H9 (cell line): ENCODE data around the gene USP43. TPM values are rescaled to one million over a fixed set of nuclear protein-coding genes. Genes with fewer than 3 reads are reported as not detected.

Experiments used
- DNase-seq: peaks from one replicate; pipeline ENCODE4 v3.0.0-alpha.2; 2017
- H2AFZ ChIP-seq: one replicate; pipeline ENCODE4 v1.6.1; 2013; ENCODE audit warnings: mild to moderate bottlenecking, low read length, control low read depth, moderate library complexity
- H2AK5ac ChIP-seq: 2 replicates; pipeline ENCODE4 v1.6.1; 2013; ENCODE audit warnings: low read length, control low read depth, mixed read lengths; ENCODE audit not compliant: insufficient read length
- H2BK120ac ChIP-seq: one replicate; pipeline ENCODE4 v1.6.1; 2013; ENCODE audit warnings: low read depth, mild to moderate bottlenecking, low read length, control low read depth, inconsistent platforms; ENCODE audit not compliant: poor library complexity, severe bottlenecking
- H2BK12ac ChIP-seq: 2 replicates; pipeline ENCODE4 v1.6.1; 2013; ENCODE audit warnings: low read length, control low read depth, mixed read lengths, low read depth; ENCODE audit not compliant: insufficient read length
- H2BK15ac ChIP-seq: 2 replicates; pipeline ENCODE4 v1.6.1; 2013; ENCODE audit warnings: low read depth, low read length, control low read depth
- H2BK20ac ChIP-seq: one replicate; pipeline ENCODE4 v1.6.1; 2013; ENCODE audit warnings: low read depth, mild to moderate bottlenecking, low read length, control low read depth, inconsistent platforms; ENCODE audit not compliant: poor library complexity, severe bottlenecking
- H2BK5ac ChIP-seq: 2 replicates; pipeline ENCODE4 v1.6.1; 2013; ENCODE audit warnings: low read length, control low read depth, mixed read lengths; ENCODE audit not compliant: insufficient read length
- H3K14ac ChIP-seq: 2 replicates; pipeline ENCODE4 v1.6.1; 2013; ENCODE audit warnings: low read length, control low read depth; ENCODE audit not compliant: insufficient read depth
- H3K18ac ChIP-seq: 2 replicates; pipeline ENCODE4 v1.6.1; 2013; ENCODE audit warnings: low read depth, mild to moderate bottlenecking, mixed read lengths, low read length, control low read depth; ENCODE audit not compliant: insufficient read length
- H3K23ac ChIP-seq: 2 replicates; pipeline ENCODE4 v1.6.1; 2013; ENCODE audit warnings: low read length, control low read depth, mixed read lengths, low read depth; ENCODE audit not compliant: insufficient read length
- H3K23me2 ChIP-seq: 2 replicates; pipeline ENCODE4 v1.6.1; 2013; ENCODE audit warnings: low read depth, mild to moderate bottlenecking, mixed read lengths, low read length, control low read depth; ENCODE audit not compliant: insufficient read length, poor library complexity, severe bottlenecking
- H3K27ac ChIP-seq: 2 replicates; pipeline ENCODE4 v1.5.1; 2013; ENCODE audit warnings: low read length, control low read depth, mixed read lengths, low read depth; ENCODE audit not compliant: insufficient read length
- H3K27me3 ChIP-seq: 2 replicates; pipeline ENCODE4 v1.6.1; 2013; ENCODE audit warnings: low read length, control low read depth, inconsistent platforms; ENCODE audit not compliant: insufficient read depth
- H3K4ac ChIP-seq: 2 replicates; pipeline ENCODE4 v1.6.1; 2013; ENCODE audit warnings: low read depth, mild to moderate bottlenecking, control low read depth, inconsistent platforms, low read length, moderate library complexity
- H3K4me1 ChIP-seq: 2 replicates; pipeline ENCODE4 v1.6.1; 2013; ENCODE audit warnings: low read length, control low read depth, inconsistent platforms; ENCODE audit not compliant: insufficient read depth
- H3K4me2 ChIP-seq: 2 replicates; pipeline ENCODE4 v1.6.1; 2013; ENCODE audit warnings: low read length, control low read depth, mixed read lengths; ENCODE audit not compliant: insufficient read length, insufficient read depth
- H3K56ac ChIP-seq: 2 replicates; pipeline ENCODE4 v1.6.1; 2013; ENCODE audit warnings: low read depth, mild to moderate bottlenecking, mixed read lengths, low read length, control low read depth; ENCODE audit not compliant: insufficient read length
- H3K79me1 ChIP-seq: 2 replicates; pipeline ENCODE4 v1.6.1; 2013; ENCODE audit warnings: low read depth, mild to moderate bottlenecking, moderate library complexity, low read length, control low read depth, inconsistent platforms; ENCODE audit not compliant: insufficient read depth, poor library complexity, severe bottlenecking
- H3K79me2 ChIP-seq: 2 replicates; pipeline ENCODE4 v1.6.1; 2013; ENCODE audit warnings: low read length, control low read depth, inconsistent platforms; ENCODE audit not compliant: insufficient read depth
- H3K9ac ChIP-seq: 2 replicates; pipeline ENCODE4 v1.6.1; 2013; ENCODE audit warnings: low read length, control low read depth, mixed read lengths; ENCODE audit not compliant: insufficient read length; ENCODE audit errors: extremely low read depth
- H3K9me3 ChIP-seq: one replicate; pipeline ENCODE4 v1.6.1; 2013; ENCODE audit warnings: low read depth, low read length, inconsistent platforms; ENCODE audit not compliant: control insufficient read depth
- H3T11ph ChIP-seq: one replicate; pipeline ENCODE4 v1.6.1; 2013; ENCODE audit warnings: mild to moderate bottlenecking, low read length, control low read depth, inconsistent platforms
- H4K20me1 ChIP-seq: one replicate; pipeline ENCODE4 v1.6.1; 2013; ENCODE audit not compliant: control insufficient read depth, insufficient read length, insufficient read depth
- H4K5ac ChIP-seq: 2 replicates; pipeline ENCODE4 v1.6.1; 2013; ENCODE audit warnings: low read depth, mild to moderate bottlenecking, mixed read lengths, low read length, control low read depth; ENCODE audit not compliant: insufficient read length
- H4K8ac ChIP-seq: replicated peaks from 2 replicates; pipeline ENCODE4 v1.6.1; 2013; ENCODE audit warnings: low read length, control low read depth, mixed read lengths, low read depth; ENCODE audit not compliant: insufficient read length
- H4K91ac ChIP-seq: 2 replicates; pipeline ENCODE4 v1.6.1; 2013; ENCODE audit warnings: low read depth, mild to moderate bottlenecking, moderate library complexity, mixed read lengths, low read length, control low read depth; ENCODE audit not compliant: insufficient read length
- H3K27ac Mint-ChIP-seq, 3 experiments: 2 replicates in 2 of 3; 3 replicates in 1 of 3; pipeline ENCODE4 v1.8.0; 2020 to 2021; ENCODE audit warnings: mixed read lengths in 3 of 3, mild to moderate bottlenecking in 1 of 3, moderate library complexity in 1 of 3
- H3K27me3 Mint-ChIP-seq: 2 replicates; pipeline ENCODE4 v1.8.0; 2021; ENCODE audit warnings: low read depth, mild to moderate bottlenecking, moderate library complexity, mixed read lengths
- H3K36me3 Mint-ChIP-seq, 3 experiments: 2 replicates in 2 of 3; 3 replicates in 1 of 3; pipeline ENCODE4 v1.8.0; 2020 to 2021; ENCODE audit warnings: low read depth in 3 of 3, mixed read lengths in 3 of 3; ENCODE audit not compliant: insufficient read depth in 1 of 3
- H3K4me1 Mint-ChIP-seq, 2 experiments: 2 replicates each; pipeline ENCODE4 v1.8.0; 2020; ENCODE audit warnings: mixed read lengths in 2 of 2
- H3K4me3 Mint-ChIP-seq, 2 experiments: 2 replicates in 1 of 2; 3 replicates in 1 of 2; pipeline ENCODE4 v1.8.0; 2020 to 2021; ENCODE audit warnings: mild to moderate bottlenecking in 2 of 2, mixed read lengths in 2 of 2, moderate library complexity in 1 of 2
- H3K9me3 Mint-ChIP-seq, 2 experiments: 2 replicates in 1 of 2; 3 replicates in 1 of 2; pipeline ENCODE4 v1.8.0; 2020; ENCODE audit warnings: mild to moderate bottlenecking in 2 of 2, mixed read lengths in 2 of 2, moderate library complexity in 1 of 2
- WGBS: extraction: QIAGEN DNeasy Blood & Tissue Kit; methylation state at CpG from one replicate; pipeline ENCODE4 v1.1.7; 2013; ENCODE audit warnings: missing lambda C conversion rate, low lambda C conversion rate, mixed read lengths; ENCODE audit not compliant: insufficient read length; ENCODE audit errors: extremely low coverage; 5-methylcytosine and 5-hydroxymethylcytosine counted together
- total RNA-seq: library from RNA; stranded (reverse); gene quantifications from 2 replicates; pipeline ENCODE4 v1.2.1, GENCODE V29; 2021
- TF ChIP-seq, protein P1 (sequence below): fragments of 200-600 bp; sonication (generic); conservative IDR thresholded peaks from 3 replicates; pipeline ENCODE4 v1.8.0; 2021; ENCODE audit warnings: antibody characterized with exemption, mild to moderate bottlenecking

USP43 gene
- total RNA-seq, 1 experiment from 2014 or later = 5.2 TPM

DNA sequence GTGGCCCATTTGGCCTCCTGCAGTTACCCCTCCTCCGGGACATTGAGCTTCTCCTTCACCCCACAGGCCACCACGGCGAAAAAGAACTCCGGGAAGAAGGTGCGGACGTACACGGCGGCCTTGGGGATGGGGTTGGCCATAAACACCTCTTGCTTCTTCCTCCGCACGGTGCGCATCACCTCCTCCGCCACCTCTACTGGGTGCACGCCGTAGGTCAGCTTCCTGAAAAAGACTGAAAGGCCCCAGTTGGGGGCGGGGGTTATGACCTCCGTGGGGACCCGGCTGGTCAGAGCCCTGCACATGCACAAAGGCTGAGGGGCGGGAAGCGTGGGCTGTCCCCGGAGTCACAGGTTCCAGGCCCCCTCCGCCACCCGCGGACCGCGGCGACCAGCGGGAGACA is 126.1 kb downstream of the USP43 start:
- no peak for DNase-seq
- Mint-ChIP-seq H3K9me3 (peaks cover 5 to 7% of the 10 kb centered on the region in 2 experiments; a peak in 4 of 5 replicates), H3K27ac (no peak overlapping the region), H3K4me1 (peaks cover 0 to 4% of the 10 kb centered on the region in 2 experiments; a peak in 1 of 4 replicates), H3K36me3 (no peaks in the 10 kb centered on the region), H3K27me3 (no peaks in the 10 kb centered on the region; the same call in 1 of the 2 replicates), H3K4me3 (no peak overlapping the region)
- Histone ChIP-seq H4K91ac (no peak overlapping the region), H4K5ac (no peak overlapping the region), H3K9me3 (no peaks in the 10 kb centered on the region), H2BK120ac (no peak overlapping the region), H3K56ac (no peak overlapping the region), H2BK15ac (no peak overlapping the region), H2BK5ac (no peak overlapping the region), H3K14ac (no peak overlapping the region), H4K20me1 (no peaks in the 10 kb centered on the region), H2AFZ (no peak overlapping the region), H3K4me2 (no peak overlapping the region), H3K23ac (no peak overlapping the region), H3K79me2 (no peaks in the 10 kb centered on the region), H2BK20ac (no peak overlapping the region), H3T11ph (no peak overlapping the region), H3K27me3 (no peaks in the 10 kb centered on the region), H4K8ac (no peak overlapping the region), H3K4me1 (no peaks in the 10 kb centered on the region), H3K18ac (no peak overlapping the region), H3K27ac (no peak overlapping the region), H3K23me2 (no peaks in the 10 kb centered on the region), H2BK12ac (no peak overlapping the region), H3K4ac (no peak overlapping the region), H3K79me1 (no peaks in the 10 kb centered on the region), H3K9ac (no peak overlapping the region), H2AK5ac (no peak overlapping the region)
- WGBS = no CpG with 5 or more reads among the region's 27 CpGs
- TF ChIP-seq, protein P1, sequence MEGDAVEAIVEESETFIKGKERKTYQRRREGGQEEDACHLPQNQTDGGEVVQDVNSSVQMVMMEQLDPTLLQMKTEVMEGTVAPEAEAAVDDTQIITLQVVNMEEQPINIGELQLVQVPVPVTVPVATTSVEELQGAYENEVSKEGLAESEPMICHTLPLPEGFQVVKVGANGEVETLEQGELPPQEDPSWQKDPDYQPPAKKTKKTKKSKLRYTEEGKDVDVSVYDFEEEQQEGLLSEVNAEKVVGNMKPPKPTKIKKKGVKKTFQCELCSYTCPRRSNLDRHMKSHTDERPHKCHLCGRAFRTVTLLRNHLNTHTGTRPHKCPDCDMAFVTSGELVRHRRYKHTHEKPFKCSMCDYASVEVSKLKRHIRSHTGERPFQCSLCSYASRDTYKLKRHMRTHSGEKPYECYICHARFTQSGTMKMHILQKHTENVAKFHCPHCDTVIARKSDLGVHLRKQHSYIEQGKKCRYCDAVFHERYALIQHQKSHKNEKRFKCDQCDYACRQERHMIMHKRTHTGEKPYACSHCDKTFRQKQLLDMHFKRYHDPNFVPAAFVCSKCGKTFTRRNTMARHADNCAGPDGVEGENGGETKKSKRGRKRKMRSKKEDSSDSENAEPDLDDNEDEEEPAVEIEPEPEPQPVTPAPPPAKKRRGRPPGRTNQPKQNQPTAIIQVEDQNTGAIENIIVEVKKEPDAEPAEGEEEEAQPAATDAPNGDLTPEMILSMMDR = no peak
